Measurements from ENCODE around the gene RAB11FIP3.

DNA sequence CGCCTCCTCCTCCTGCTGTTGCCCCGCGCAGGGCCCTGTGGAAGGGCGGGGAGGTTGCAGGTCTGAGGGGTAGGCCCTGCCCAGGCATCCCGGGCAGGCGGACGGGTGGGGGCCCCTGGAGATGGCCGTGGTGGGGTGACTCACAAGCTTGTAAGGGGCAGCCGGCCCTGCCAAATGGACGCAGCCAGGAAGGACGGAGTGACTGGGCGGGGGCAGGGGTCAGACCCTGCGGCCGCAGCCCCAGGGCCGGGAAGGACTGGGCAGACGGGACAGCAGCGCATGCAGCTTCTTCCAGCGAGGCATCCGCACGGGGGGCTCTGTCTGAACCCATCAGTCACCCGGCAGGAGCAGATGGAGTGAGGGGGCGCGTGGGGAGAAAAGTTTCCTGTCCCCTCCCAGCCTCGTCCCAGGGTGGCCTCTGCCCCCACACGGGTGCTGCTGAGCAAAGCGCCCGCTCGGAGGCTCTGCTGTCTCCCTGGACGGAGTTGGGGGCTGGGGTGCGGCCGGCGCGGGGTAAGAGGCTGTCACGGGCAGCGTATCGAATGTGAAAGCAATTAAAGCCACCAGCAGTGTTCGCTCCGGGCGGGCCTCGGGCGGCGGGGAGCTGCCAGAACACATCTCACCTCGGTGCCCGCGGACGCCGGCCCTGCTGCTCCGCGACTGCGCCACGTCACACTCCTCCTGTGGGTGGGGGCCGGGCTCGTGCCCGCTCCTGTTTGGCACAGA lies 129.4 kb downstream of the RAB11FIP3 start:
- TF ChIP-seq, protein P1, sequence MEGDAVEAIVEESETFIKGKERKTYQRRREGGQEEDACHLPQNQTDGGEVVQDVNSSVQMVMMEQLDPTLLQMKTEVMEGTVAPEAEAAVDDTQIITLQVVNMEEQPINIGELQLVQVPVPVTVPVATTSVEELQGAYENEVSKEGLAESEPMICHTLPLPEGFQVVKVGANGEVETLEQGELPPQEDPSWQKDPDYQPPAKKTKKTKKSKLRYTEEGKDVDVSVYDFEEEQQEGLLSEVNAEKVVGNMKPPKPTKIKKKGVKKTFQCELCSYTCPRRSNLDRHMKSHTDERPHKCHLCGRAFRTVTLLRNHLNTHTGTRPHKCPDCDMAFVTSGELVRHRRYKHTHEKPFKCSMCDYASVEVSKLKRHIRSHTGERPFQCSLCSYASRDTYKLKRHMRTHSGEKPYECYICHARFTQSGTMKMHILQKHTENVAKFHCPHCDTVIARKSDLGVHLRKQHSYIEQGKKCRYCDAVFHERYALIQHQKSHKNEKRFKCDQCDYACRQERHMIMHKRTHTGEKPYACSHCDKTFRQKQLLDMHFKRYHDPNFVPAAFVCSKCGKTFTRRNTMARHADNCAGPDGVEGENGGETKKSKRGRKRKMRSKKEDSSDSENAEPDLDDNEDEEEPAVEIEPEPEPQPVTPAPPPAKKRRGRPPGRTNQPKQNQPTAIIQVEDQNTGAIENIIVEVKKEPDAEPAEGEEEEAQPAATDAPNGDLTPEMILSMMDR (IDR thresholded peaks at IDR 0.05) = no peak
- TF ChIP-seq EP300 (IDR thresholded peaks at IDR 0.05) (no peak), POLR2AphosphoS5 (IDR thresholded peaks at IDR 0.05) (no peak), POLR2A (IDR thresholded peaks at IDR 0.05) (no peak)
